LHCN-M2 (cell line): Measurements from ENCODE around the gene ARHGAP25. TPM values are rescaled to one million over a fixed set of nuclear protein-coding genes. Genes with fewer than 3 reads are reported as not detected.
A peak's percentile ranks its signal among the peaks of the same experiment; 100 is the strongest.

Experiments used
- DNase-seq: peaks from one replicate; pipeline ENCODE4 v3.0.0-alpha.2; 2012; ENCODE audit warnings: low read depth
- total RNA-seq: library from RNA; depleted of rRNA; stranded (reverse); fragments of >200 nt; gene quantifications from 2 replicates; pipeline ENCODE4 v1.2.3, GENCODE V29; 2014

Gene ARHGAP25
- total RNA-seq, 1 experiment from 2014 or later = not detected

- no peak for DNase-seq
Measured at GRCh38 chr2:68742626-68743415, 8.2 kb downstream of the ARHGAP25 start.

- no peak for DNase-seq
Measured at GRCh38 chr2:68743531-68743930, 8.9 kb downstream of the ARHGAP25 start.

DNA sequence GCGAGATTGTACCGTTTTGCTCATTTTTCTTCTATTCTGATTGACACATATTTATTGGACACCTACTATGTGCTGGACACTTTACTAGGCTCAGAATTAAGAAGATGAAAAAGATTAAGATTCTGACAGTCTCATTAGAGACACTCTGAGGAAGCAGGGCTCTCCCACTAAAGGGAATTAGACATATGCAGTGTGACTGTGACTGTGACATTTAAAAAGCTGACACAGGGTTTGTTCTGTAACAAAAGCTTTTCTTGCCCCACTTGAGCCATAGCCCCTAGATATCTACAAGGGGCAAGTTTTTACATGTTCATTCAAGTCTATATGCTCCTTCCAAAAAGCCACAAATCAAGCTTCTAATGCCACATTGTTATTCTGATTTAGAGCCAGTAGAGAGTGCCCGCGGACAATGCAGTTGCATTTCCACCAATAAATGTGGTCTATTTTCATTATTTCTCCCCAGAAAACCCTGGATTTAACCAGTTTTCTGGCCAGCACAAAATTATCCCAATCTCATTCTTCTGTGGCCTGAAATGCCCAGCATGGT is 9.8 kb downstream of the ARHGAP25 start:
- DNase-seq = no peak

- DNase-seq = no peak
Measured at GRCh38 chr2:68745006-68745405, 10.4 kb downstream of the ARHGAP25 start.

DNA sequence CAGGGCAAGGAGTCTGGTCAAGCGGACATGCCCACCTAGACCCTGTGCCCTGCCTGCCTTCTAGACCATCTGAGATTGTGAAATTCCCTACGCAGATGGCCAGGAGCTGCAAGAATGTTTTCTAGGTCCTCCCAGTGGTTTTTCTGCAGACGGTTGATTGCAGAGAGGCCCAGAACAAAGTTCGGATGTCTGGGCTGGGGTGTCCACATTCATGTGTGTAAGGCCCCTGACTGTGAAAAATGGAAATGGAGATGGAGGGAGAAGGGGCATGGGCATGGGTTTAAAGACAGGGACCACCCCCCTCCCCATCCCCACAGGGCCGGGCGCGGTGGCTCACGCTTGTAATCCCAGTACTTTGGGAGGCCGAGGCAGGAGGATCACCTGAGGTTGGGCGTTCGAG is 11.8 kb downstream of the ARHGAP25 start:
- no peak for DNase-seq

GRCh38 chr2:68747413-68747812 is 12.8 kb downstream of the ARHGAP25 start:
- no peak for DNase-seq

- no peak for DNase-seq
Measured at GRCh38 chr2:68747900-68748299, 13.3 kb downstream of the ARHGAP25 start.

GRCh38 chr2:68748568-68748967 is 14.0 kb downstream of the ARHGAP25 start:
- no peak for DNase-seq

DNA sequence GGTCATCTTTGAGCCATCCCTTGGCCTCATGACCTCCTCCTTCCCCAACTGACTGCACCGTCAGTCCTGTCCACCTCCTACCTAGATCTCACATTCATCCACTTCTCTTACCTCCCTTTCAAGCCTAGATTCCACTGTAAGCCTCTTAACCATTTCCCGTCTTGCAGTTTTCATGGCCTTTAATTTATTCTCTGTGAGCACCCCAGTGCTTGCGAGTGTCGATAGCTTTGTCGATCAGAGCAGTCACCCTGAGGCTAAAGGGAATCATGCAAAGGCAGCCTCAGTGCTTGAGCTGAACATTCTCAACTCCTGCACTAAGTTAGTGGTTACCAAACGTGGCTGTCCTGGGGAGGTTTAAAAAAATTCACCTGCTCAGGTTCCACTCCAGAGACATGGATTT is 14.7 kb downstream of the ARHGAP25 start:
- DNase-seq = no peak

GRCh38 chr2:68750592-68751396 is 16.2 kb downstream of the ARHGAP25 start:
- no peak for DNase-seq

DNA sequence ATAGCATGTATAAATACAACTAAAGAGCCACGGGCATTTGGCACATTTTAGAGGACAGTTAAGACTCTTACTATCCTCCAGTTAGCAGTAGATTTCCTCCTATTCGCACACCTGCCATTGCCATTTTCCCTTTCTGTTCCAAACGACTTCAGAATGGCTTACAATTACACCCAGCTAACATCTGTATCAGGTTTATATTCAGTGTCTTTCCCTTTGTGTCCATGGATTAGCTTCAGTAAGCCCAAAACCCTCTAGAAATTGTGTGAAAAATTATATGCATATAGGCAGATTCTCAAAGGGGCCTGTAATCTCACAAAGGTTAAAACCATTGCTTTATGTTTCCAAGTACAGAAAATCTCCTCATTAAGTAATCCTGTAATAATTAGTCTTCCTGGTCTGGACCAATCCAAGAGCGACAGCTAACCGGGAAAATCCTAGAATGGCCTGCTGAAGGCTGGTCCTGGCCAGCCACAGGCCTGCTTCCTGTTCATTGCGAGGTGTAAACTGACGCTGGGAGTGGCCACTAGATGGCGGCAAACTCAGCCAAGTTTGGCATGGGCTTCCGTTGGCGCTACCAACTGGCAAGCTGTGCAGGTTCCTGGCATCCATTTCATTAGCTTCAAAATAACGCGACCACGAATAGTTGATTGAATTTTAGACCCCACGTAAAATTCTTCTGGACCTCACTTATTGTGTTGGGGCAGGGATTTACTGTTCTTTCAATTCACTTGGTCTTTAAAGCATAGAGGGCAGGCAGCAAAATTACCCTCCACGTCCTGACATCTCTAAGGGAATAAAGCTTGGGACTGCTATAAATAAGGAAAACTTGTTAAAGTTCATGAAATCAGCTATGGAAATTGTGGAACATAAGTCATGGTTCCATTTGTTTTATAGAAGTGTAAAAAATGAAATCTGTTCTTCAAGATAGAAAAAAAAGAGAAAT is 17.1 kb downstream of the ARHGAP25 start:
- peak; percentile 74 for DNase-seq

DNA sequence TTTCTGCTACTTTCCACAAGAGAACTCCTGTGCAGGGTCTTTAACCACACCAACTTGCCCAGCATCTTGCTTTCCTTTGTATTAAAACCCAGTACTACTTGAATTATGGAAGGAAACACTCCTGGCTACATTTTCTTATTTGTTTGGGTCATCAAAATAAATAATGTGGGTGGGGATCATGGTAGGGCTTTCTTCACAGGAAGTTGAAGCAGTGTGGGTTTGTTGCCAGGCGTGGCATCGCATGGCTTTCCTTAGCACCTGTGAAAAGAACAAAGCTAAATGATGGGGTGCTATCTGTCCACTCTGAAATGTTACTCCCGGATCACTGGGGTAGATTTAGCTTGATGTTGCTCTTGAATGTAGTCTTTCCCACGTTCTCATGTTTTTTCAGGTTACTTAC is 18.7 kb downstream of the ARHGAP25 start:
- DNase-seq = no peak

GRCh38 chr2:68755071-68755470 is 20.5 kb downstream of the ARHGAP25 start:
- DNase-seq = no peak

DNA sequence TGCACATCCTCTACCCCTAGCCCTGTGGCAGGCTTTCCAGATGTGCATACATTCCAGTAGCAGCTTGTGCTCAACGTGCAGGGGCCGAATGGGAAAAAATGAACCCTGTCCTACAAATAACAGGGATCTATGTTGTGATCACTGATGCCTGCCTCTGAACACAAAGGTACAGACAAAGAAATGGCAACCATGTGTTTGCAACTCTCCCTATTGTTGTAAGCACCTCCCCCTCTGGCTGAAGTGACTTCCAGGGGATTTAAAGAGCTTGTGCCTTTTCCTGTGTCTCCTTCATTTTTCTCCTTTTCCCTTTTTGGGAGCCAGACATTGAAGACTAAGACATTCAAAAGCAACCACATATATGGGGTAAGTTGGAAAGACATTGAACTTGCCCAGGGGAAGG is 21.6 kb downstream of the ARHGAP25 start:
- DNase-seq = no peak

DNA sequence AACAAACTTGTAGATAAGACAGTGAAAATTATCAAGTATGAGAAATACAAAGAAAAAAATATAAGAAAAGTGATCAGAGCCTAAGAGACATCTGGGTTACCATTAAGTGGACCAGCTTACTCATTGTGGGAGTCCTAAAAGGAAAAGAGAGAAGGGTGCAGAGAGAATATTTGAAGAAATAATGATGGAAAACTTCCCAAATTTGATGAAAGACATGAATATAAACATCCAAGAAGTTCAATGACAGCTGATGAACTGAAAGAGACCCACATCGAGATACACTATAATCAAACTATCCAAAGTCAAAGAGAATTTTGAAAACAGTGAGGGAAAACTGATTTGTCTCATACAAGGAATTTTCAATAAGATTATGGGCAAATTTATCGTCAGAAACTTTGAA is 22.5 kb downstream of the ARHGAP25 start:
- no peak for DNase-seq

DNA sequence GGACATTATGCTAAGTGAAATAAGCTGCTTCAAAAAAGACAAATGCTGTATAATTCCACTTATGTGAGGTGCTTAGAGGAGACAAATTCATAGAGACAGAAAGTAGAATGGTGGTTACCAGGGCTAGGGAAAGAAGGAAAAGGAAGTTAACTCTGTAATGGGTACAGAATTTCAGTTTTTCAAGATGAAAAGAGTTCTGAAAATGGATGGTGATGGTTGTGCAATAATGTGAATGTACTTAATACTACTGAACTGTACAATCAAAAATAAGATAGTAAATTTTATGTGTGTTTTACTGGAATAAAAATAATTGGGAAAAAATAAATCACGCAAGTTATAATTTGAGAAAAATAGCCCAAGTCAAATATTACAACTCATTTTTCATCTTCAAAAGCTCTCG is 27.5 kb downstream of the ARHGAP25 start:
- DNase-seq = no peak

- DNase-seq = no peak
Measured at GRCh38 chr2:68762665-68763064, 28.1 kb downstream of the ARHGAP25 start.

- DNase-seq = no peak
Measured at GRCh38 chr2:68764041-68764805, 29.6 kb downstream of the ARHGAP25 start.

GRCh38 chr2:68764806-68765311 is 30.2 kb downstream of the ARHGAP25 start:
- DNase-seq = no peak

- DNase-seq = no peak
Measured at GRCh38 chr2:68765739-68766375, 31.2 kb downstream of the ARHGAP25 start.
